Fibroblast of lung (primary cell): Measurements from ENCODE around the gene FKBP4. TPM values are rescaled to one million over a fixed set of nuclear protein-coding genes. Genes with fewer than 3 reads are reported as not detected.

Source experiments
- DNase-seq, 2 donors: peaks; one replicate each; pipeline versions ENCODE4 v3.0.0 to v3.0.0-alpha.2; 2010; ENCODE audit warnings: low read depth in 2 of 2
- H2AFZ ChIP-seq: 2 replicates; pipeline ENCODE4 v1.5.1; 2012; ENCODE audit warnings: low read length, control low read depth, inconsistent platforms
- H3K27ac ChIP-seq: 2 replicates; pipeline ENCODE4 v1.5.1; 2011; ENCODE audit warnings: low read length, control low read depth; ENCODE audit not compliant: insufficient read depth
- H3K27me3 ChIP-seq: 2 replicates; pipeline ENCODE4 v1.5.1; 2011; ENCODE audit warnings: mild to moderate bottlenecking, low read length; ENCODE audit not compliant: control insufficient read depth, insufficient read depth
- H3K36me3 ChIP-seq: 2 replicates; pipeline ENCODE4 v1.5.1; 2011; ENCODE audit warnings: low read length; ENCODE audit not compliant: control insufficient read depth, insufficient read depth
- H3K4me1 ChIP-seq: 2 replicates; pipeline ENCODE4 v1.5.1; 2011; ENCODE audit warnings: low read length; ENCODE audit not compliant: control insufficient read depth, insufficient read depth; ENCODE audit errors: extremely low read depth
- H3K4me2 ChIP-seq: 2 replicates; pipeline ENCODE4 v1.5.1; 2011; ENCODE audit warnings: low read length, control low read depth; ENCODE audit not compliant: insufficient read depth; ENCODE audit errors: extremely low read depth
- H3K4me3 ChIP-seq, 4 experiments: fragments of 200-600 bp in 1 of 4; sonication (generic) in 1 of 4; replicated peaks in 1 of 4; 2 replicates each; pipeline ENCODE4 v1.5.1; 2011 to 2016; ENCODE audit warnings: low read length in 4 of 4, low read depth in 3 of 4, mild to moderate bottlenecking in 3 of 4, control low read depth in 2 of 4, inconsistent platforms in 1 of 4, mixed read lengths in 1 of 4; ENCODE audit not compliant: insufficient read depth in 1 of 4; ENCODE audit errors: control extremely low read depth in 1 of 4
- H3K79me2 ChIP-seq: 2 replicates; pipeline ENCODE4 v1.5.1; 2012; ENCODE audit warnings: mild to moderate bottlenecking, low read length, inconsistent platforms; ENCODE audit not compliant: control insufficient read depth, insufficient read depth
- H3K9ac ChIP-seq: 2 replicates; pipeline ENCODE4 v1.5.1; 2011; ENCODE audit warnings: mild to moderate bottlenecking, low read length, control low read depth; ENCODE audit not compliant: insufficient read depth
- H3K9me3 ChIP-seq: 2 replicates; pipeline ENCODE4 v1.5.1; 2012; ENCODE audit warnings: low read depth, low read length; ENCODE audit not compliant: control insufficient read depth, insufficient read depth
- H4K20me1 ChIP-seq: 2 replicates; pipeline ENCODE4 v1.5.1; 2011; ENCODE audit warnings: low read length; ENCODE audit not compliant: control insufficient read depth, insufficient read depth; ENCODE audit errors: extremely low read depth
- CTCF ChIP-seq, 2 donors: IDR thresholded peaks in 1 of 2; conservative IDR thresholded peaks in 1 of 2; 1 replicate in 1 of 2; 2 replicates in 1 of 2; pipeline ENCODE4 v1.5.1; 2011 to 2012; ENCODE audit warnings: low read length in 2 of 2, control low read depth in 1 of 2, inconsistent platforms in 1 of 2, low read depth in 1 of 2, mild to moderate bottlenecking in 1 of 2
- EZH2 ChIP-seq: IDR thresholded peaks from 2 replicates; pipeline ENCODE4 v1.5.1; 2012; ENCODE audit warnings: low read length, control low read depth, mild to moderate bottlenecking; ENCODE audit errors: missing control alignments
- polyA minus RNA-seq: library from RNA; depleted of rRNA, polyadenylated mRNA; stranded (reverse); fragments of >200 nt; gene quantifications from 2 replicates; pipeline ENCODE4 v1.2.3, GENCODE V29; 2011; ENCODE audit warnings: low replicate concordance
- polyA plus RNA-seq, 2 donors: library from polyadenylated mRNA; depleted of rRNA in 1 of 2; stranded (reverse) in 1 of 2; unstranded in 1 of 2; fragments of >200 nt; gene quantifications; 2 replicates each; pipeline ENCODE4 v1.2.1, GENCODE V29; 2011 to 2012; ENCODE audit warnings: missing spikeins in 1 of 2
- total RNA-seq: library from RNA; depleted of rRNA; stranded (reverse); fragments of >200 nt; gene quantifications from 2 replicates; pipeline ENCODE4 v1.2.1, GENCODE V29; 2014

Gene FKBP4, protein sequence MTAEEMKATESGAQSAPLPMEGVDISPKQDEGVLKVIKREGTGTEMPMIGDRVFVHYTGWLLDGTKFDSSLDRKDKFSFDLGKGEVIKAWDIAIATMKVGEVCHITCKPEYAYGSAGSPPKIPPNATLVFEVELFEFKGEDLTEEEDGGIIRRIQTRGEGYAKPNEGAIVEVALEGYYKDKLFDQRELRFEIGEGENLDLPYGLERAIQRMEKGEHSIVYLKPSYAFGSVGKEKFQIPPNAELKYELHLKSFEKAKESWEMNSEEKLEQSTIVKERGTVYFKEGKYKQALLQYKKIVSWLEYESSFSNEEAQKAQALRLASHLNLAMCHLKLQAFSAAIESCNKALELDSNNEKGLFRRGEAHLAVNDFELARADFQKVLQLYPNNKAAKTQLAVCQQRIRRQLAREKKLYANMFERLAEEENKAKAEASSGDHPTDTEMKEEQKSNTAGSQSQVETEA
- total RNA-seq (41.3 and 42.6 TPM in 2 replicates), polyA plus RNA-seq (23.0 and 32.7 TPM in 2 replicates), polyA minus RNA-seq (21.9 and 27.5 TPM in 2 replicates)
- 27.0 and 37.9 TPM in 2 replicates for polyA plus RNA-seq (2012)

DNA sequence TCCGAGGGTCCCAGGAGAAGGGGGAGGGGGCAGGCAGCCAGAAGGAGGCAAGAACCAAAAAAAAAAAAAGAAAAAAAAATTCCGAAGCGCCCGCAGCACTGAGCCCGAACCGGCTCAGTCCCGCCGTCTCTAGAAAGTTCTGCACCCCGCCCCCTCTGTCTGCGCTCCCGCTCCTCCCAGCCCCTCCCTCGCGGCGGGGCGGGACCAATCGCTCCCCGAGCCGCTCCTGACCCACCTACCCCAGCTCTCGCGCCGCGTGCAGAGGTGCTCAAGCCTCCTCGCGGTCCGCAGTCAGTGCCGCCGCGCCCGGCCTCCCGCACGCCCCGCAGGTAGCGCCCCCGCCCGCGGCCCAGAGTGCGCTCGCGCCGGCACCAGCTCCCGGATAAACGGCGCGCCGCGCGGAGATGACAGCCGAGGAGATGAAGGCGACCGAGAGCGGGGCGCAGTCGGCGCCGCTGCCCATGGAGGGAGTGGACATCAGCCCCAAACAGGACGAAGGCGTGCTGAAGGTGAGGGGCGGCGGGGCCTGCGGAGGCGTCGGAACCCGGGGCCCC lies at the start of gene FKBP4:
Gene FKBP4 (plus strand): TSS at position 235 of the 554 bp plus-strand sequence. CDS start 170 bp downstream, at position 405.
- H3K27me3 ChIP-seq: no peaks in the 10 kb centered on the region
- TF ChIP-seq EZH2 (no peak), CTCF (conservative IDR thresholded peaks at IDR 0.05 in 1 of 2, IDR thresholded peaks at IDR 0.05 in 1 of 2; ENCODE audit: low read depth in 1 of 2, low read length in 2 of 2) (no peak)
- no peaks in the 10 kb centered on the region for H4K20me1 ChIP-seq
- peak within 1 kb of the TSS; percentile 88 for H2AFZ ChIP-seq
- H3K79me2 ChIP-seq: peaks cover 19% of the 10 kb centered on the region
- peaks cover 14% of the 10 kb centered on the region for H3K36me3 ChIP-seq
- peak within 1 kb of the TSS; percentile 44 for H3K9ac ChIP-seq
- H3K4me3 ChIP-seq: peak within 1 kb of the TSS; percentile 62 to 86 (median 75)
- H3K4me2 ChIP-seq: peak within 1 kb of the TSS; percentile 95
- peak within 1 kb of the TSS; percentile 26 for H3K27ac ChIP-seq
- H3K9me3 ChIP-seq: no peaks in the 10 kb centered on the region
- DNase-seq: peak; percentile 74 to 83
- H3K4me1 ChIP-seq: peaks cover 2% of the 10 kb centered on the region

DNA sequence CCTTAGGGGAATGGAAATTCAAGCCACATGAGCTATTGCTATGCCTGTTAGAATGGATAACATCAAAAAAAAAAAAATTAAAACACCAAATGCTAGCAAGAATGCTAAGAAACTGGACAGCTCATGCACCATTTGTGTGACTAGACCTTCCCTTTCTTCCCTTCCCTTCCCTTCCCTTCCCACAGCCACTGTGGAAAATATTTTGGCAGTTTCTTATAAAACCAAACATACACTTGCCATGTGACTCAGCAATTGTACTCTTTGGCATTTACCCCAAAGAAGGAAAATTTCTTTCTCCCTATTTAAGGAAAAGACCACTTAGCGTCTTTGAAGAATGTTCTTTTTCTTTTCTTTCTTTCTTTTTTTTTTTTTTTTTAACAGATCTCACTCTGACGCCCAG lies 49.1 kb upstream of the FKBP4 start:
- H3K4me2 ChIP-seq: no peak overlapping the region
- H3K27ac ChIP-seq: no peak overlapping the region
- H4K20me1 ChIP-seq: no peaks in the 10 kb centered on the region
- H3K4me3 ChIP-seq: no peak overlapping the region
- no peaks in the 10 kb centered on the region for H3K9me3 ChIP-seq
- H3K79me2 ChIP-seq: no peaks in the 10 kb centered on the region
- H3K4me1 ChIP-seq: no peaks in the 10 kb centered on the region
- no peak for TF ChIP-seq CTCF (conservative IDR thresholded peaks at IDR 0.05 in 1 of 2, IDR thresholded peaks at IDR 0.05 in 1 of 2; ENCODE audit: low read depth in 1 of 2, low read length in 2 of 2)
- no peak for TF ChIP-seq EZH2
- H3K27me3 ChIP-seq: no peaks in the 10 kb centered on the region
- no peak overlapping the region for H3K9ac ChIP-seq
- H3K36me3 ChIP-seq: no peaks in the 10 kb centered on the region
- no peak overlapping the region for H2AFZ ChIP-seq
- peak; percentile 4 to 6 for DNase-seq

GRCh38 chr12:2749580-2749979 lies 45.2 kb upstream of the FKBP4 start:
- TF ChIP-seq EZH2: no peak
- TF ChIP-seq CTCF (conservative IDR thresholded peaks at IDR 0.05 in 1 of 2, IDR thresholded peaks at IDR 0.05 in 1 of 2; ENCODE audit: low read depth in 1 of 2, low read length in 2 of 2): no peak

More at GRCh38 chr12:2749580-2749979, 45.2 kb upstream of the FKBP4 start:
- no peaks in the 10 kb centered on the region for H4K20me1 ChIP-seq
- H3K4me1 ChIP-seq: no peaks in the 10 kb centered on the region
- H3K4me3 ChIP-seq: no peak overlapping the region
- no peaks in the 10 kb centered on the region for H3K79me2 ChIP-seq
- no peak overlapping the region for H3K27ac ChIP-seq
- H3K4me2 ChIP-seq: no peak overlapping the region
- no peaks in the 10 kb centered on the region for H3K27me3 ChIP-seq
- DNase-seq: no peak
- H3K9me3 ChIP-seq: no peaks in the 10 kb centered on the region
- no peaks in the 10 kb centered on the region for H3K36me3 ChIP-seq
- no peak overlapping the region for H2AFZ ChIP-seq
- H3K9ac ChIP-seq: no peak overlapping the region
